Left forelimb (tissue), 1 donor: ENCODE measurements around the gene MKRN1.
"Not testable (repeated sequence)": the region's sequence is repeated elsewhere in the genome, so short reads cannot be mapped to it uniquely, and the experiment has no call there.

ENCODE experiments used
- DNase-seq: peaks from one replicate; pipeline ENCODE4 v3.0.0-alpha.2; 2018; ENCODE audit warnings: low spot score

MKRN1 gene

DNA sequence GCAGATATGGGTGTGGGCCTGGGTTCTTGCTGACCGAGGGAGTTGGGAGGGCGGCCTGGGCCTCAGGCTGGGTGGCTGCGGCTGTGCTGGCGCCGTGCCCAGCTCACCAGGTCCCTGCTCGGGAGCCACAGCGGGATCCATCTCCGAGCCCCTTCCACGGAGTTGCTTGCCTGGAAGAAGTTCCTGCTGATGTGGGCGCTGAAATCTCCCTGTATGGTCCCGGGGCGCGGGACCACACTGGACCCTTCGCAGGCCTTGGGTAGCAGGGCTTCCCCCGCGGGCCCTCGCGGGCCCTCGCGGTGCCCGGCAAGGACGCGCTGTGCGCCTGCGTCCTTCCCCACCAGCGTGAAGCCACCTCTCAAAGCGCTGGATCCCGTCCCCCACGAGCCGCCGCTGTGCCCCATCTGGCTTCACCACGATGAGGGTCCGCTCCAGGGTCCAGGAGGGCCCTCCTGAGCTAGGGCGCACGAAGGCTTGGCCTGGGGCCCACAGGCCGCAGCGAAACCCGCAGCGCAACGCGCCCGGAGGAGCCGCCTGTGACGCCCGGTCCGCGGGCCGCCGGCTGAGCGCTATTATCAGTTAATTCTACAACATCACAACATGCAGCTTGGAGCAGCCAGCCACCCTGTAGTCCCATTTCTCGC is 43.9 kb downstream of the MKRN1 start:
- DNase-seq = no peak

GRCh38 chr7:140433396-140433795 is 45.9 kb downstream of the MKRN1 start:
- DNase-seq = no peak

DNA sequence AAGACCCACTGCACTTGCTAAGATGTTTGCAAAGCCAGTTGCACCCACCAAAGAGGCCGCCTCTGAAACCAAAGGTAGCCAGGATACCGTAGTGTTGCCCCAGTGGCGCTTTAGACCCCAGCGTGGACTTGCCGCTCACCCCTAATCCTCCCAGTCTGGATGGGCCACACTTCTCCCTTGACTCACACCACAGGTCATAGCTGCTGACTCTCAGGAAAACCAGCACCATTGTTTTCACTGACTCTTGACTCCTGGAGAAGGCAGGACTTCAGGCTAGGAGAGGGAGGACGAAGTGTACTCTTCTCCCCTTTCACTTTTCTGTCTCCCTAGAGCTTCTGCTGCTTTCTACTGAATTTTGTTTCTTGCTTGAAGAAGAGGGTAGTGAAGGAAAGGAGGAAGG is 53.2 kb downstream of the MKRN1 start:
- DNase-seq = no peak

DNA sequence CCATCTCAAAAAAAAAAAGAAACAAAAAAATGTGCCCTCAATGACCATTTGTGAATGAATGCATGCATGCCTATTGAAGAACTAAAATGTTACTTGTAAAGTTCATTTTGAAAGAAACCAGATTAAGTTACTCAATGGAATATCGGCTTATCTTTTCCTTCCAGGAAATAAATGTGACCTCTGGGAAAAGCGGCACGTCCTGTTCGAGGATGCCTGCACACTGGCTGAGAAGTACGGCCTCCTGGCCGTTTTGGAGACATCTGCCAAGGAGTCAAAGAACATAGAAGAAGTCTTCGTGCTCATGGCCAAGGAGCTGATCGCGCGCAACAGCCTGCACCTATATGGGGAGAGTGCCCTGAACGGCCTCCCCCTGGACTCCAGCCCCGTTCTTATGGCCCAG is 53.6 kb downstream of the MKRN1 start:
- DNase-seq = no peak

- DNase-seq = no peak
These were observed 55.8 kb downstream of the MKRN1 start for GRCh38 chr7:140423501-140423900.

DNA sequence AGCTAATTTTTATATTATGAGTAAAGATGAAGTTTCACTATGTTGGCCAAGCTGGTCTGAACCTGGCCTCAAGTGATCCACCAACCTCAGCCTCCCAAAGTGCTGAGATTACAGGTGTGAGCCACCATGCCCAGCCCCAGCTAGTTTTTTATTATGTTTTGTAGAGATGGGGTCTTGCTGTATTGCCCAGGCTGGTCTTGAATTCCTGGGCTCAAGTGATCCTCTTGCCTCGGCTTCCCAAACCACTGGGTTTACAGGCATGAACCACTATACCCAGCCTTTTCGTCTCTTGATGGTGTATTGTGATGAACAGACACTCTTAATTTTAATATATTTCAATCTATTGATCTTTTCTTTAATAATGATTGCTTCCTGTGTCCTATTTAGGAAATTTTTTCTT is 57.8 kb downstream of the MKRN1 start:
- DNase-seq = no peak

GRCh38 chr7:140418653-140419052 is 60.7 kb downstream of the MKRN1 start:
- DNase-seq = no peak

- not testable (repeated sequence) for DNase-seq
These were observed 61.2 kb downstream of the MKRN1 start for GRCh38 chr7:140418156-140418472.

GRCh38 chr7:140417456-140418155 is 61.7 kb downstream of the MKRN1 start:
- no peak for DNase-seq

DNA sequence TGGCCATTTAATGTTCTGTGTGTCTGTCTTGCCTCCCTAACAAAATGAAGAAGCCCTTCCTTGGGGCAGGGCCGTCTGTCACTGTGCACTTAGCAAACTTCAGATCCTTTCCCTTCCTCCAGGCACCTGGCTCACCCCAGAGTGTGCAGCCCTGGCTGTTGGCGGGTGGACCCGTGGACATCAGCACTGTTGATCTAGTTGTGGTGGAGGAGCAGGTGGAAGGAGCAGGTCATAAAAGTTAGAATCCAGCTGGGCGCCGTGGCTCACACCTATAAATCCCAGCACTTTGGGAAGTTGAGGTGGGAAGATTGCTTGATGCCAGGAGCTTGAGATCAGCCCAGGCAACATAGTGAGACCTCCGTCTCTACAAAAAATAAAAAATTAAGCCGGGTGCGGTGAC is 62.7 kb downstream of the MKRN1 start:
- DNase-seq = no peak

DNA sequence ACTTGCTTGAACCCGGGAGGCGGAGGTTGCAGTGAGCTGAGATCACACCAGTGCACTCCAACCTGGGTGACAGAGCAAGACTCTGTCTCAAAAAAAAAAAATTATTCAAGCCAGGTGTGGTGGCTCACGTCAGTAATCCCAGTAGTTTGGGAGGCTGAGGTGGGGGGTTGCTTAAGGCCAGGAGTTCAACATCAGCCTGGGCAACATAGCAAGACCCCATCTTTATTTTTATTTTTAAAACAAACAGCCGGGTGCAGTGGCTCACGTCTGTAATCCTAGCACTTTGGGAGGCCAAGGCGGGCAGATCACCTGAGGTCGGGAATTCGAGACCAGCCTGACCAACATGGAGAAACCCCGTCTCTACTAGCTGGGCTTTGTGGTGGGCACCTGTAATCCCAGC is 63.5 kb downstream of the MKRN1 start:
- DNase-seq = not testable (repeated sequence)

DNA sequence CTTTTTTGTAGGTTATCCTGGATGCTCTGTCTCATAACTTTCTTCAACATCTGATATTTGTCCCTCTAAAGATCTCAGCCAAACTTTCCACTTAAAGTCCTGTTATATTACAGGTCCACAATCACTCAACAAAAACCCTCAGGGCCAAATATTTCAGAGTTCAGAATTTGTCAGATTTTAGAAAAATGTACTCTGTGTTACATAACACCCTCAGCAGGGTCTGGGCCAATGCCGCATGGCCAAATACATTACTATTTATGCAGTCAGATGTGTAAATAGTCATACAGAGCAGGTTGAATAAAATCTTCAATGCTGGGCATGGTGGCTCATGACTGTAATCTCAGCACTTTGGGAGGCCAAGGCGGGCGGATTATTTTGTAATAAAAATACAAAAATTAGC is 63.9 kb downstream of the MKRN1 start:
- DNase-seq = no peak

DNA sequence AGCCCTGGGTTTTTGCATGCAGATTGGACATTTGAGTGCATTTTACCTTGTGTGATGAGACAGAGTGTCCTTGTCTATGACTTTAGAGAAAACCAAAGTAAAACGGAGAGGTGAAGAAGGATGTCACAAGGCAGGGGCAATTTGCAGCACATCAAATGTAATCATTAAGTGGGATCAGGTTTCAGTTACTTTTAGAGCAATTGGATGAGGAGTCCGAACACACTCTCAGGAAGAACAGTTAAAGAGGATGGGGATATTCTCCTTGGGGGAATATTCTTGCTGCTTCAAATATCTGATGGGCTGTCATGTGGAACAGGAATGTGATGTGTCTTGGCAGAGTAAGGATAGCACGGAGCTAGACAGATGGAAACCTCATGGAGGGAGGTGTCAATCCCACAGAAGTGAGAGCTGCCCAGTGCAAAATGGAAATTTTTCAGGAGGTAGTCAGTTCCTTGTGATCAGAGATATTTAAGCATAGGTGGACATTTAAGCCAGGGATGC is 74.7 kb downstream of the MKRN1 start:
- no peak for DNase-seq

DNA sequence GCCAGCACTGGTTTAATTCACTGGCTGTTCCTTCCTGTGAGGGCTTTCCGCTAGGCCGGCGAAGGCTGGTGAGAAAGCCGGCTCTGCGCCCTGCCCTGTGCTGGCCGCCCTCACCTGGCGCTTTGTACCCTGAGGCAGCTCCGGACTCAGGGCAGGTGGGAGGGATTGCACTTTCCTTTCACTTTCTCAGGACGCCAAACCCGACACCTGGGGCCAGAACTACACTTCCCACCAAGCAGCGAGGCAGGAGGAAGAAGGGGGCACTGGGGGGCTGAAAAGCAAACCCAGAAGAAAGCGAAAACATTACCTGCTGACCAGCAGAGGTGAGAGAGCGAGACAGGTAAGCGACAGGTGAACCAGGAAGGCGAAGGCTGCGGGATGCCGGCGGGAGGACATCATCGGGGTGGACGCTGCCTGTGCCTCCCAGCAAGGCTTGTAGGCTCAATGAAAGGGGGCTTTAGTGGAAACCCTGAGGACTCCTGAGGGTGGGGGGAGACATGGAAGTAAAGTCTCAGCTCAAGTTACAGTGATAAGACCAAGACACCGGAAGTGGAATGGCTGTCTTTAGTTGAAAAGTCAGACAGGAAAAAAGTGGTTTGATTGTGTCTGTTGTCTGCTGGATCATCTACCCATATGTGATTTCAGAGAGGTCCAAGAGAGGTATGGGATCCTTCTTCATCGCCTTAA is 75.3 kb downstream of the MKRN1 start, which contains the start of gene RAB19:
RAB19 (plus strand) TSS at position 181 of the 687 bp plus-strand sequence. CDS start 3,589 bp downstream, outside the sequence.
- DNase-seq = no peak
